OCI-LY3 (cell line): ENCODE data around the gene GLIPR1L1.

Experiments
- H2AFZ ChIP-seq: fragments of 200-600, 300-600 bp; shearing (Covaris generic); 2 replicates; pipeline ENCODE4 v1.6.0; 2014; ENCODE audit warnings: antibody characterized with exemption, low read depth, low read length
- H3K27ac ChIP-seq: fragments of 200-600, 300-600 bp; sonication (generic); 2 replicates; pipeline ENCODE4 v1.5.1; 2014; ENCODE audit warnings: mild to moderate bottlenecking, low read length, moderate library complexity, mixed read lengths
- H3K27me3 ChIP-seq: fragments of 200-600, 300-600 bp; sonication (generic); 2 replicates; pipeline ENCODE4 v1.6.1; 2014; ENCODE audit warnings: low read depth, low read length, mixed read lengths
- H3K36me3 ChIP-seq: fragments of 200-600, 300-600 bp; sonication (generic); replicated peaks from 2 replicates; pipeline ENCODE3; 2014; ENCODE audit warnings: low read depth, low read length, mixed read lengths
- H3K4me1 ChIP-seq: fragments of 300-600, 200-600 bp; sonication (generic); 2 replicates; pipeline ENCODE4 v1.6.1; 2014; ENCODE audit warnings: low read length, mixed read lengths
- H3K4me2 ChIP-seq: fragments of 200-600, 300-600 bp; sonication (generic); 2 replicates; pipeline ENCODE4 v1.6.1; 2014; ENCODE audit warnings: low read length, mixed read lengths
- H3K4me3 ChIP-seq: fragments of 300-600, 200-600 bp; sonication (generic); 2 replicates; pipeline ENCODE4 v1.5.1; 2014; ENCODE audit warnings: antibody characterized with exemption, mild to moderate bottlenecking, low read length, moderate library complexity
- H3K79me2 ChIP-seq: fragments of 300-600, 200-600 bp; shearing (Covaris generic); 2 replicates; pipeline ENCODE4 v1.6.1; 2014; ENCODE audit warnings: mild to moderate bottlenecking, low read length, mixed read lengths
- H3K9ac ChIP-seq: fragments of 300-600, 200-600 bp; shearing (Covaris generic); 2 replicates; pipeline ENCODE4 v1.6.0; 2014; ENCODE audit warnings: mild to moderate bottlenecking, low read length, moderate library complexity
- H3K9me3 ChIP-seq: fragments of 200-600, 300-600 bp; shearing (Covaris generic); 2 replicates; pipeline ENCODE4 v1.6.1; 2014; ENCODE audit warnings: low read length, mixed read lengths; ENCODE audit not compliant: insufficient read depth
- H4K20me1 ChIP-seq: fragments of 200-600, 300-600 bp; sonication (generic); 2 replicates; pipeline ENCODE4 v1.6.1; 2016; ENCODE audit warnings: low read length, mixed read lengths; ENCODE audit not compliant: insufficient read depth
- EZH2phosphoT487 ChIP-seq: fragments of 200-600 bp; shearing (Covaris generic); IDR thresholded peaks from 2 replicates; pipeline ENCODE4 v1.6.1; 2018; ENCODE audit warnings: antibody characterized with exemption, mixed run types, low read depth
- TF ChIP-seq, protein P1 (sequence below): fragments of 200-600, 300-600 bp; sonication (generic); IDR thresholded peaks from 2 replicates; pipeline ENCODE4 v1.5.1; 2014; ENCODE audit warnings: antibody characterized with exemption, low read length, low read depth

Gene GLIPR1L1

DNA sequence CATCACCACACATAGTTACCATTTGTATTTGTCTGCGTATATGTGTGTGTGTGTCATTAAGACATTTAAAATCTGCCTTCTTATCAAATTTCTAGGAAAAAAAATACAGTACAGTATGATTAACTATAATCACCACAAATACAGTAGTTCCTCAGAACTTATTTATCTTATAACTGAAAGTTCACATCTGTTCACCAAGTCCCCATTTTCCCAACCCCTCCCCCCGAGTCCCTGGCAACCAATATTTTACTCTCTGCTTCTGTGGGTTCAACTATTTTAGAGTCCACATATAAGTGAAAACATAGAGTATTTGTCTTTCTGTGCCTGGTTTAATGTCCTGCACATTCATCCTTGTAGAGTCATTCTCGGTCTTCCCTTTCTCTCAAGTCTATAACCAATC lies 16.7 kb upstream of the GLIPR1L1 start:
- no peaks in the 10 kb centered on the region for H3K27me3 ChIP-seq
- H3K4me1 ChIP-seq = no peaks in the 10 kb centered on the region
- no peaks in the 10 kb centered on the region for H3K9me3 ChIP-seq
- no peaks in the 10 kb centered on the region for H3K36me3 ChIP-seq
- H4K20me1 ChIP-seq = no peaks in the 10 kb centered on the region
- no peak overlapping the region for H3K4me3 ChIP-seq
- TF ChIP-seq EZH2phosphoT487 = no peak
- TF ChIP-seq, protein P1, sequence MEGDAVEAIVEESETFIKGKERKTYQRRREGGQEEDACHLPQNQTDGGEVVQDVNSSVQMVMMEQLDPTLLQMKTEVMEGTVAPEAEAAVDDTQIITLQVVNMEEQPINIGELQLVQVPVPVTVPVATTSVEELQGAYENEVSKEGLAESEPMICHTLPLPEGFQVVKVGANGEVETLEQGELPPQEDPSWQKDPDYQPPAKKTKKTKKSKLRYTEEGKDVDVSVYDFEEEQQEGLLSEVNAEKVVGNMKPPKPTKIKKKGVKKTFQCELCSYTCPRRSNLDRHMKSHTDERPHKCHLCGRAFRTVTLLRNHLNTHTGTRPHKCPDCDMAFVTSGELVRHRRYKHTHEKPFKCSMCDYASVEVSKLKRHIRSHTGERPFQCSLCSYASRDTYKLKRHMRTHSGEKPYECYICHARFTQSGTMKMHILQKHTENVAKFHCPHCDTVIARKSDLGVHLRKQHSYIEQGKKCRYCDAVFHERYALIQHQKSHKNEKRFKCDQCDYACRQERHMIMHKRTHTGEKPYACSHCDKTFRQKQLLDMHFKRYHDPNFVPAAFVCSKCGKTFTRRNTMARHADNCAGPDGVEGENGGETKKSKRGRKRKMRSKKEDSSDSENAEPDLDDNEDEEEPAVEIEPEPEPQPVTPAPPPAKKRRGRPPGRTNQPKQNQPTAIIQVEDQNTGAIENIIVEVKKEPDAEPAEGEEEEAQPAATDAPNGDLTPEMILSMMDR = no peak
- H3K9ac ChIP-seq = no peak overlapping the region
- H3K27ac ChIP-seq = no peak overlapping the region
- H2AFZ ChIP-seq = no peak overlapping the region
- H3K79me2 ChIP-seq = no peaks in the 10 kb centered on the region
- H3K4me2 ChIP-seq = no peak overlapping the region

DNA sequence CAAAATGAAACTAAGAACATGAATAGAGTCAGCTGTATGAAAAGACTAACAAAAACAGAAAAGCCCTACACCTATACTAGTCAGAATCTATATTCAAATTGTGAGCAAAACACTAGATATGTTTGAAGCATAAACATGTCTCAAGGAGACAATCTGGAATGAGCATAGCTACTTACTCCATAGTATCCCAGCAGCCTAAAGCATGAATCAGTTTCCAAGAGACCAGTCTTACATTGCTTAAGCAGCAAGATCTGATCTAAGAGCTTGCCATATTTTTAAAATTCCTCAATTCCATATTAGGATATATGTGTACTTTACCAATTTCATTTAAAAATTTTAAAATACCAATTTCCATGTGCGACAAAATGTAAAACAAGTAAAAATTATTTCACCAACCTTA lies 12.0 kb upstream of the GLIPR1L1 start:
- no peak overlapping the region for H3K9ac ChIP-seq
- H2AFZ ChIP-seq = no peak overlapping the region
- H3K79me2 ChIP-seq = no peaks in the 10 kb centered on the region
- H3K4me2 ChIP-seq = no peak overlapping the region
- no peaks in the 10 kb centered on the region for H3K9me3 ChIP-seq
- H3K27ac ChIP-seq = no peak overlapping the region
- no peak for TF ChIP-seq EZH2phosphoT487
- TF ChIP-seq, protein P1 = no peak
- H3K4me3 ChIP-seq = no peak overlapping the region
- H4K20me1 ChIP-seq = no peaks in the 10 kb centered on the region
- H3K27me3 ChIP-seq = no peaks in the 10 kb centered on the region
- H3K4me1 ChIP-seq = no peaks in the 10 kb centered on the region
- H3K36me3 ChIP-seq = no peaks in the 10 kb centered on the region

DNA sequence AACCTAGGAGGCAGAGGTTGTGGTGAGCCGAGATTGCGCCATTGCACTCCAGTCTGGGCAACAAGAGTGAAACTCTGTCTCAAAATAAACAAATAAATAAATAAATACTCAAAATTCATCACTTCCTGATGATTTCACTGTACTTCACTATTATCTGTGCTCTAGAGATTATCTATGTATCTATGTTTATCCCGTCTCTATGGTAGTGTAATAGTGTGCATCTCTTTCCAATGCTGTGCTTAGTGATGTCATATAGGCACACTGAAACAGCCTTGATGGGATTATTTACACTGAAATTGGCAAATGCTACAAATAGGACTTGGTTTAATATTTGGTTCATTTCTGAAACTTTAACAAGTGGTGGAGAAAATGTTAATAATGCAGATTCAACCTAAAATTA lies 10.8 kb upstream of the GLIPR1L1 start:
- H3K4me2 ChIP-seq = no peak overlapping the region
- H3K9me3 ChIP-seq = no peaks in the 10 kb centered on the region
- peaks cover 3% of the 10 kb centered on the region for H3K4me1 ChIP-seq
- no peak overlapping the region for H3K27ac ChIP-seq
- H3K36me3 ChIP-seq = no peaks in the 10 kb centered on the region
- no peak for TF ChIP-seq EZH2phosphoT487
- TF ChIP-seq, protein P1 = no peak
- H2AFZ ChIP-seq = no peak overlapping the region
- no peak overlapping the region for H3K9ac ChIP-seq
- no peak overlapping the region for H3K4me3 ChIP-seq
- H3K27me3 ChIP-seq = no peaks in the 10 kb centered on the region
- H3K79me2 ChIP-seq = no peaks in the 10 kb centered on the region
- H4K20me1 ChIP-seq = no peaks in the 10 kb centered on the region

DNA sequence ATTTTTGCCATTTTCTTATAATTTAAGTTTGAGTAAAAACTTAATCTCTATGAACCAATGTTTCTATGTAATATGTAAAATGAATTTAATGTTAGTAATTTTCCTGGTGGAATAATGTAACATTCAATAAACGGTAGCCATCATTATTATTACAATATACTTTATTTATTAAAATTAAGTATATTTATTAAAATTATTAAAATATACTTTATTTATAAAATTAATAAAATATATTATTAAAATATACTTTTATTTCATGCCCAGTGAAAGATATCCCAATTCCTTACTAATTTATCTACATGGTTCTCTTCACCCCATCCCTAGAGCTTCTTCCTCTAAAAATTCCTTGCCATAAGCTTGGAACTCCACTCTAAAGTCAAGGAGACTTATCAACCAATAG lies 6.8 kb upstream of the GLIPR1L1 start:
- H3K4me3 ChIP-seq = no peak overlapping the region
- H4K20me1 ChIP-seq = no peaks in the 10 kb centered on the region
- no peak for TF ChIP-seq EZH2phosphoT487
- TF ChIP-seq, protein P1 = no peak
- no peaks in the 10 kb centered on the region for H3K9me3 ChIP-seq
- no peak overlapping the region for H3K4me2 ChIP-seq
- peaks cover 14% of the 10 kb centered on the region for H3K4me1 ChIP-seq
- H3K79me2 ChIP-seq = no peaks in the 10 kb centered on the region
- H3K27me3 ChIP-seq = no peaks in the 10 kb centered on the region
- no peak overlapping the region for H3K9ac ChIP-seq
- no peaks in the 10 kb centered on the region for H3K36me3 ChIP-seq
- H3K27ac ChIP-seq = no peak overlapping the region
- H2AFZ ChIP-seq = no peak overlapping the region
